Hematopoietic multipotent progenitor cell treated with erythropoietin and hydrocortisone succinate and interleukin-3 and kit ligand, for 6 days (in vitro differentiated cells): ENCODE measurements around the gene PLXNA2.

Experiments used
- DNase-seq: peaks from one replicate; pipeline ENCODE4 v3.0.0-alpha.2; 2015

Gene PLXNA2

DNA sequence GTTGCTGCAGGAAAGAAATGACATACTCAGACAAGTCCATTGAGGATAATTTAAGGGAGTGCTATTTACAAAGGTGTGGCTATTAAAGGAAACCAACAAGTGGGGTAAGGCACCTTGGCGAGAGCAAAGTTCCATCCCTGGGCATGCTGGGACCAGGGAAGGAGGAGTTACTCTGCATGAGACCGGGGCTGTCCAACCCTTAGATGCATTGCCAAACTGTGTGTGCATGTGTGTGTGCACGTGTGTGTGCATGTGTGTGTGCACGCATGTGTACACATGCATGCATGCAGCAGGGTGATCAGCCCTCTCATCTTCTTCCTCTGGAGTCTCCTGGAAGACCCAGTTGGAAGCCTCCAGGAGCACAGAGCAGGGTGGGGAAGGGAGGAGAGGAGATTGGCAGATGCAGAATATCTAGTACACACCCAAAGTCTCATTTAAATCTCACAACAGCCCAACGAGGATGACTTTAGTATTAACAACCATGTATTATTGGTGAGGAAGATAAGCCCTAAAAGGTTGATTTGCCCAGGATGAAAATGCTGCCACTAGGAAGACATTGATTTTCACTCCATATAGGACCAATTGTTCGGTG, 261.0 kb downstream of the PLXNA2 start:
- DNase-seq: no peak

DNA sequence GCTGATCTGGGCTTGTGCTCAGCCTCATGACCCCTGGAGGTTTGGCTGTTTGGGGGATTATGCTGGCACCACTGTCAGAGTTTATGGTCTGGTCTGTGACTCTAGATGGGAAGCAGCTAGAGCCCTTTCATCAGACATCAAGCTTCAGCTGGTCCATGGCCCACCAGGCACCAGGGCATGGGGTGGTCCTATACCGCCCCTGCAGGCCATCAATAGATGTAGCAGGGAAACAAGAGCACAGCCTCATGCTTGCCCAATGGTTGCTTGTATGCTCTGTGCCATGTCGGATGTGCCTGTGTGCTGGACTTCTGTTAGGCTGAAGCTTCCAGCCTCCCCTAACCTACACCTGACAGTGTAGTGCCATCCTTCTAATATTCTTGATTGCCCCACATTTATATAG, 262.2 kb downstream of the PLXNA2 start:
- DNase-seq: peak; percentile 71

DNA sequence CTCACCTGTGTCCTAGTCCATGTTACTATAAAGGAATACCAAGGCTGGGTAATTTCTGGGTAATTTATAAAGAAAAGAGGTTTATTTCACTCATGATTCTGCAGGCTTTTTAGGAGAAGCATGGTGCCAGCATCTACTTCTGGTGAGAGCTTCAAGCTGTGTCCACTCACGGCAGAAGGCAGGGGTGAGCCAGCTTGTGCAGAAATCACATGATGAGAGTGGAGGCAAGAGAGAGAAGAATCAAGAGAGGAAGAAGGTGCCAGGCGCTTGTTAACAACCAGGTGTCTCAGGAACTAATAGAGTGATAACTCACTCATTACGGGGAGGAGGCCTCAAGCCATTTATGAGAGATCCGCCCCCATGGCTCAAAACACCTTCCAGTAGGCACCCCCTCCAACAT, 265.7 kb downstream of the PLXNA2 start:
- no peak for DNase-seq

DNA sequence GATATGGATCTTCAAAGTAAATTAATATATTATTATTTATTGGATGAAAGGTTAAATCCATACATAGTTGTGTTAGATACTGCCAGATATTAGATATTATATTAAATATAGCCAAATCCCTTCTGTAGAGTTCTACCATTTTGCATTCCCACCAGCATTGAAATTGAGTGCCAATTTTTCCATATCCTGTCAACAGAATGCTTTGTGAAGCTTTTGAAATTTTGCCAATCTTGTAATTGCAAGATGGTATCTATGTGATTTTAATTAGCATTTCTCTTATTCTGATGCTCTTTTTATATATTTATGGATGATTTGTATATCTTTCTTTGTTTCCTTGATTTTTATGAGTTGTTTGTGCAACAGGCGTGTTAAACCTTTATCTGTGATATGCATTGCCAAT, 266.3 kb downstream of the PLXNA2 start:
- DNase-seq: no peak

DNA sequence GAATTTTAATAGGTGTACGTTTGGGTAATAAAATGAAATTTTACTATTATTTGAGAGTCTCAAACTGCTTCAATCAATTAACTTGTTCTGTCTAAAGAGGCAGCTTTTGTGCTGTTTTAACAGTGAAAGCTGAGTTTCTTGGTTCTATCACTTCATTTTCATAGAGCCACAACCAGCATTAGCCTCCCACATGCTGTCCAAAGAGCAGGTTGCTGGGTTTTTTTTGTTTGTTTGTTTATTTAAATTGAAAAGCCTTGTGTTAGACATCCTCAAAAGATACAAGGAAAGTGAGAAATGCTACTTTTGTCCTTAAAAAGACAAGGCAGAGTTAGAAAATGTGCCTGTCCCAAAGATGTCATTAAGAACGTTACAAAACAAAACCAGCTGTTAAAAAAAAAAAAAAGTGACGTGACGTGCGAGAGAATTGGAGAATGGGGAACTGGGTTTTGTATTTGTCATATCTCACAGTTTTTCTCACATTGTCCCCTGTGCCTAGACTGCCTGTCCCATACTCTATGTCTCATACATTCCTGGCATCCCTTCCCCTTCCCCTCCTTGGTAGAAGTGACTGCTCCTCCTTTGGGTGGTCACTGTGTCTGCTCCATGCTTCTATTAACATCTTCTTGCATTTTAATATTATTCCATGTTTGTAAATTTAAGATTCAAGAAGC, 270.2 kb downstream of the PLXNA2 start:
- peak; percentile 38 for DNase-seq

DNA sequence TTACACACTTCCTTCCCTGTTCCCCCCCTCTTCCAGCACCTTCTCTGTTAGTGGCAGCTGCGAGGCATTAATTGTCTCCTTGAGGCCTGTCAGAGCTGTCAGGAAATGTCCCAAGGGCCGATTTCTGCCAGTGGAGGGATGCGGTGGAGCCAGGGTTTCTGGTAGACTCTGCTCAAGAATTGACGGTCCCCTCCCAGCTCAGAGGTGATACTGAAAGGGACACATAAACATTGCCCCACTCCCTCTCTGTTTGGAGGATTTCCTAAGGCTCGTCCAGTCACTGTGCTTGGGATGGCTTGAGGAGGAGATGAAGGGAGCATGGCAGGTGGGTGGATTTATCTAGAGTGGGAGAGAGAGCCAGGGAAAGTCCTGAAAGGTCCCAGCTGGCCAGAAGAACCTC, 271.8 kb downstream of the PLXNA2 start:
- no peak for DNase-seq
